ENCODE results near the gene NPM3. TPM values are rescaled to one million over a fixed set of nuclear protein-coding genes. Genes with fewer than 3 reads are reported as not detected.

Gene NPM3
- total and polyA plus RNA-seq, 2 of the 4 experiments (the other 2 are of a cell fraction): 84.1 to 112 TPM

DNA sequence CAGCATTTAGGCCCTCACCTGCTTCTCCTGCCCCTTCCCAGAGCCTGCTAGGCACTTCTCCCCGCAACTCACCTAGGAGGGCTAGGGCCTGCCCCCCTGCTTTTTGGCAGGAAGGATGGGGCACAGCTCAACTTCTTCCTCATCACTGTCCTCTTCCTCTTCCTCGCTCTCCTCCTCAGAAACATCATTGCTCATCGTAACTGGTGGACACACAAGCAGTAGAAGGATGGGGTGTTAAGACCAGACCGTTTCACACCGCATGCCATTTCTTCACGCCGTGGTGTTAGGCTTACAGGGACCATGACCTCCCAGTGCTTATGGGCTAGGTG, 1.6 kb downstream of the NPM3 start:
- TF ChIP-seq, protein P1, sequence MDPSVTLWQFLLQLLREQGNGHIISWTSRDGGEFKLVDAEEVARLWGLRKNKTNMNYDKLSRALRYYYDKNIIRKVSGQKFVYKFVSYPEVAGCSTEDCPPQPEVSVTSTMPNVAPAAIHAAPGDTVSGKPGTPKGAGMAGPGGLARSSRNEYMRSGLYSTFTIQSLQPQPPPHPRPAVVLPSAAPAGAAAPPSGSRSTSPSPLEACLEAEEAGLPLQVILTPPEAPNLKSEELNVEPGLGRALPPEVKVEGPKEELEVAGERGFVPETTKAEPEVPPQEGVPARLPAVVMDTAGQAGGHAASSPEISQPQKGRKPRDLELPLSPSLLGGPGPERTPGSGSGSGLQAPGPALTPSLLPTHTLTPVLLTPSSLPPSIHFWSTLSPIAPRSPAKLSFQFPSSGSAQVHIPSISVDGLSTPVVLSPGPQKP (IDR thresholded peaks at IDR 0.05; ENCODE audit: borderline replicate concordance, low read depth, low read length): no peak
- TF ChIP-seq RFX5 (IDR thresholded peaks at IDR 0.05; ENCODE audit: low read depth, low read length) (no peak), MAFK (IDR thresholded peaks at IDR 0.05; ENCODE audit: low read depth, low read length) (no peak), MAZ (IDR thresholded peaks at IDR 0.05; ENCODE audit: borderline replicate concordance, low read depth, low read length) (no peak), CHD1 (IDR thresholded peaks at IDR 0.05; ENCODE audit: low read depth, low read length) (no peak), NFE2L2 (IDR thresholded peaks at IDR 0.05; ENCODE audit: low read depth, low read length) (no peak), CEBPB (IDR thresholded peaks at IDR 0.05; ENCODE audit: low read depth, low read length) (no peak), MXI1 (IDR thresholded peaks at IDR 0.05; ENCODE audit: borderline replicate concordance, low read depth, low read length) (no peak), RAD21 (IDR thresholded peaks at IDR 0.05; ENCODE audit: low read length) (no peak), POLR2A (IDR thresholded peaks at IDR 0.05; ENCODE audit: low read depth, low read length) (no peak), RCOR1 (IDR thresholded peaks at IDR 0.05; ENCODE audit: insufficient replicate concordance, low read length) (no peak), FOS (IDR thresholded peaks at IDR 0.05; ENCODE audit: low read depth, low read length) (no peak), BHLHE40 (IDR thresholded peaks at IDR 0.05; ENCODE audit: low read depth, low read length) (no peak)
- TF ChIP-seq, protein P2, sequence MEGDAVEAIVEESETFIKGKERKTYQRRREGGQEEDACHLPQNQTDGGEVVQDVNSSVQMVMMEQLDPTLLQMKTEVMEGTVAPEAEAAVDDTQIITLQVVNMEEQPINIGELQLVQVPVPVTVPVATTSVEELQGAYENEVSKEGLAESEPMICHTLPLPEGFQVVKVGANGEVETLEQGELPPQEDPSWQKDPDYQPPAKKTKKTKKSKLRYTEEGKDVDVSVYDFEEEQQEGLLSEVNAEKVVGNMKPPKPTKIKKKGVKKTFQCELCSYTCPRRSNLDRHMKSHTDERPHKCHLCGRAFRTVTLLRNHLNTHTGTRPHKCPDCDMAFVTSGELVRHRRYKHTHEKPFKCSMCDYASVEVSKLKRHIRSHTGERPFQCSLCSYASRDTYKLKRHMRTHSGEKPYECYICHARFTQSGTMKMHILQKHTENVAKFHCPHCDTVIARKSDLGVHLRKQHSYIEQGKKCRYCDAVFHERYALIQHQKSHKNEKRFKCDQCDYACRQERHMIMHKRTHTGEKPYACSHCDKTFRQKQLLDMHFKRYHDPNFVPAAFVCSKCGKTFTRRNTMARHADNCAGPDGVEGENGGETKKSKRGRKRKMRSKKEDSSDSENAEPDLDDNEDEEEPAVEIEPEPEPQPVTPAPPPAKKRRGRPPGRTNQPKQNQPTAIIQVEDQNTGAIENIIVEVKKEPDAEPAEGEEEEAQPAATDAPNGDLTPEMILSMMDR (conservative IDR thresholded peaks at IDR 0.05; ENCODE audit: low read depth, low read length): no peak
- no peak overlapping the region for H3K23ac ChIP-seq (ENCODE audit: low read depth, low read length)
- dilution Hi-C loops (cut with HindIII; ENCODE audit: low sequenced_read_pairs, unreplicated experiment): no loop called here
- H3K27ac ChIP-seq (ENCODE audit: insufficient read depth, low read length): no peak overlapping the region
- no peak overlapping the region for H4K5ac ChIP-seq (ENCODE audit: low read depth, low read length)
- H2BK120ac ChIP-seq (ENCODE audit: low read depth, low read length): no peak overlapping the region
- no peaks in the 10 kb centered on the region for H3K9me3 ChIP-seq (ENCODE audit: control insufficient read depth, insufficient read depth, low read length)
- no peak overlapping the region for H3K4me2 ChIP-seq (ENCODE audit: low read depth, low read length)
- ChIA-PET POLR2A (ENCODE audit: unreplicated experiment) (interaction anchor here (0.6 kb wide), 1 partner anchor 287 kb away, joined by 3 read pairs; no protein-coding TSS in a partner anchor), CTCF (interaction anchor here (0.6 to 1.6 kb wide), 9 partner anchors 8 to 340 kb away, joined by 3 to 9 read pairs (median 4); no protein-coding TSS in a partner anchor)
- H3K18ac ChIP-seq (ENCODE audit: low read depth, low read length): no peak overlapping the region
- no TSS peak for BruUV-seq (replicated peaks)
- H3K27me3 ChIP-seq (ENCODE audit: control insufficient read depth, insufficient read depth, low read length): peaks cover 16% of the 10 kb centered on the region
- DNase-seq (no peak), ATAC-seq (ENCODE audit: low read depth) (no peak)
- peaks cover 11% of the 10 kb centered on the region for H3K4me1 ChIP-seq (ENCODE audit: control insufficient read depth, insufficient read depth, low read length)
- no peak overlapping the region for H2BK5ac ChIP-seq (ENCODE audit: low read depth, low read length, poor library complexity, severe bottlenecking)
- H4K20me1 ChIP-seq (ENCODE audit: insufficient read depth, low read length): peaks cover 40% of the 10 kb centered on the region
- H3K36me3 ChIP-seq (ENCODE audit: control insufficient read depth, insufficient read depth, low read length): peaks cover 10% of the 10 kb centered on the region
- no peak overlapping the region for H4K8ac ChIP-seq (ENCODE audit: low read depth in 2 of 2, low read length in 2 of 2)
- in situ Hi-C loops (cut with MboI; ENCODE audit: low sequenced_read_pairs): loop anchor here (5.0 kb wide), 2 partner anchors 174 to 569 kb away; no protein-coding TSS in a partner anchor
- H3K56ac ChIP-seq (ENCODE audit: extremely low read depth, insufficient read depth, low read length): no peak overlapping the region
- no peak overlapping the region for H3K4me3 ChIP-seq (ENCODE audit: insufficient read depth, low read depth, low read length)
- H4K91ac ChIP-seq (ENCODE audit: insufficient read depth, low read depth, low read length): no peak overlapping the region
- no peak overlapping the region for H2BK20ac ChIP-seq (ENCODE audit: low read depth, low read length)
- H2AK5ac ChIP-seq (ENCODE audit: low read depth, low read length): peak overlapping the region; percentile 13; the same call in 1 of the 2 replicates
- H2BK15ac ChIP-seq (ENCODE audit: low read depth, low read length): no peak overlapping the region
- H3K9me1 ChIP-seq (ENCODE audit: insufficient read depth, low read length): no peaks in the 10 kb centered on the region
- intact Hi-C loops (cut with micrococcal nuclease): loop anchor here (1.0 to 10.0 kb wide), 4 partner anchors 179 to 620 kb away; no protein-coding TSS in a partner anchor
- H2AK9ac ChIP-seq (replicated peaks; ENCODE audit: low read depth, low read length, poor library complexity): no peak overlapping the region
- 60% methylated on average over 2 of the region's 7 CpGs; no CpG with 5 or more reads in 1 of the 2 experiments for WGBS, 2 experiments (ENCODE audit: extremely low coverage in 2 of 2, insufficient read length in 1 of 2)
- H2AFZ ChIP-seq (replicated peaks; ENCODE audit: low read length, poor library complexity): no peak overlapping the region
- no peak overlapping the region for H3K14ac ChIP-seq (replicated peaks; ENCODE audit: low read depth, low read length)
- H3K4ac ChIP-seq (ENCODE audit: low read depth, low read length): no peak overlapping the region
- H3K79me1 ChIP-seq (ENCODE audit: low read depth in 1 of 2, low read length in 2 of 2): peaks cover 21 to 50% of the 10 kb centered on the region in 2 experiments; a peak in 3 of 4 replicates
- H3K9ac ChIP-seq (ENCODE audit: low read depth, low read length): no peak overlapping the region
